Pulmonary artery endothelial cell (primary cell): ENCODE measurements around the gene KCNJ9. TPM values are rescaled to one million over a fixed set of nuclear protein-coding genes. Genes with fewer than 3 reads are reported as not detected.
"Not testable (repeated sequence)": the region's sequence is repeated elsewhere in the genome, so short reads cannot be mapped to it uniquely, and the experiment has no call there.

Experiments used
- DNase-seq: peaks from one replicate; pipeline ENCODE4 v3.0.0-alpha.2; 2011; ENCODE audit warnings: low read depth, low spot score
- total RNA-seq: library from RNA; depleted of rRNA; stranded (reverse); fragments of >200 nt; gene quantifications from 2 replicates; pipeline ENCODE4 v1.2.3, GENCODE V29; 2014

Gene KCNJ9
- total RNA-seq, 1 donor from 2014 or later: not detected

DNA sequence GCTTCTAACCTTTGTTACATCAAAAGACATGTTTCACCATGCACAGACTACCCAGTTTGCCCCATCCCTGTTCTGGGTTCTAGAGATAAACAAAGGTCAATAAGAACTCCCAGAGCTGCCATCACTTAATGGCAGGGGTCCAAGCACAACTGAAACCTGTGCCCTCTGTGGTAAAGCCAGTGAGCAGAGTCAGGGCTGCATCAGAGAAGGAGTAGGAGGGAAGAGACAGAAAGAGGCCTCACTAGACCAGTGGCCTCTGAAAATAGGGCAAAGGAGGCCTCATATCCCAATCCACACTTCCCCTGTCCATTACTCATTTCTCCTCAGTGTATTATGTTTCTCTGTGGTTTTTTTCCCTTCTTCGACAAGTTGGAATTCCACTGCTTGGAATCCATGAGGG lies 44.4 kb downstream of the KCNJ9 start:
- DNase-seq: no peak

DNA sequence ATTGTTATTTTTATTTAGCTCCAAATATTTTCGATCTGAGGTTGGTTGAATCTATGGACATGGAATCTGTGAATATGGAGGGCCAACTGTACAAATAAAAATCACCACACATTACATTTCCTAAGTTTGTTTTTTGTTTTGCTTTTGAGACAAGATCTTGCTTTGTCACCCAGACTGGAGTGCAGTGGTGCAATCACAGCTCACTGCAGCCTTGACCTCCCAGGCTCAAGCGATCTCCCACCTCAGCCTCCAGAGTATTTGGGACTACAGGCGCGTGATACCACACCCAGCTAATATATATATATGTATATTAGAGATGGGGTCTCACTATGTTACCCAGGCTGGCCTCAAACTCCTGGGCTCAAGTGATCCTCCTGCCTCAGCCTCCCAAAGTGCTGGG lies 45.0 kb downstream of the KCNJ9 start:
- not testable (repeated sequence) for DNase-seq

DNA sequence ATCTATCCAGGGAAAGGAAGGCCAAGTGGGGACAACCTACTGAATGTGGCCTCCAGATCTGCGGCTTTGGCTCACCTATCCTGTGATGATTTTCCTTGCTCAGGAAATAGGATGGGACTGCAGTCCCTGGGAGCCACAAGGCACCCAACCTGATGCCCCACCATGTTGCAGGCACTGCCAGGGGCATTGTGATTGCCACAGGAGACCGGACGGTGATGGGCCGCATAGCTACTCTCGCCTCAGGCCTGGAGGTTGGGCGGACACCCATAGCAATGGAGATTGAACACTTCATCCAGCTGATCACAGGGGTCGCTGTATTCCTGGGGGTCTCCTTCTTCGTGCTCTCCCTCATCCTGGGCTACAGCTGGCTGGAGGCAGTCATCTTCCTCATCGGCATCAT lies 46.0 kb downstream of the KCNJ9 start:
- DNase-seq: no peak

DNA sequence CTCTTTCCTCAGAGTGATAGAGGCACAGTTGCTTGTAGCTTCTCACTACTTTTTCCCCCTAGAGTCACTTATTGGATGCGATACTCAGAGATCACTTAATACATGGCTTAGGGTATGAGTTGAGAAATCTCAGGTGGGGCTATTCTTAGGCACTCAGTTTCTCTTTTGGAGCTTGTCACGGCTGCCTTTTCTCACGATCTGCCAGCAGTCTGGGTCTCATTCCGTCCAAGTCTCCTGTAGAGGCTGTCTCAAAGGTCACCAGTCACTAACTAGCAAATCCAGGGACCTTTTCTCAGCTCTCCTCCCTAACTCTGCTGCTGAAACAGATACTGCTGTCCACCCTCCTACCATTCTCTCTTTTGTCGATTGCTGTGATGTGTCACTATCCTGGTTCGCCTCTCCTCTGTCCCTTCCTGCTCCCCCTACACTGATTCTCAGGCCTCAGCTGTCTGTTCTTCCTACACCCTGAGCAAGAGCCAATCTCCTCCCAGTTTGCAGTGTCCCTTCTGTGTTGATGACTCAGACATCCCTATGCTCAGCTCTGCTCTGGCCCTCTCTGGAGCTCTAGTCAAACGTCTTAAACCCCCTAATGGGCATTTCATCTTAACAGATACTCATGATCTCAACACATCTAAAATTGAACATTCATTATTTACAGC lies 46.7 kb downstream of the KCNJ9 start:
- DNase-seq: no peak

DNA sequence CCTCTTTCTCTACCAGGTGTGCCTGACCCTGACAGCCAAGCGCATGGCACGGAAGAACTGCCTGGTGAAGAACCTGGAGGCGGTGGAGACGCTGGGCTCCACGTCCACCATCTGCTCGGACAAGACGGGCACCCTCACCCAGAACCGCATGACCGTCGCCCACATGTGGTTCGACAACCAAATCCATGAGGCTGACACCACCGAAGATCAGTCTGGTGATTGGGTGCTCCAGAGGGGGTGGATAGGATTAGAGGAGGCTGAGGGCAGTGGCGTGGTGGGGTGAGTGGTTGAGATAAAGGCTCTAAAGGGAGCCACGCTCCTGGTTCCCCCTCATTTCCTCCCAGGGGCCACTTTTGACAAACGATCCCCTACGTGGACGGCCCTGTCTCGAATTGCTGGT lies 47.3 kb downstream of the KCNJ9 start:
- no peak for DNase-seq

DNA sequence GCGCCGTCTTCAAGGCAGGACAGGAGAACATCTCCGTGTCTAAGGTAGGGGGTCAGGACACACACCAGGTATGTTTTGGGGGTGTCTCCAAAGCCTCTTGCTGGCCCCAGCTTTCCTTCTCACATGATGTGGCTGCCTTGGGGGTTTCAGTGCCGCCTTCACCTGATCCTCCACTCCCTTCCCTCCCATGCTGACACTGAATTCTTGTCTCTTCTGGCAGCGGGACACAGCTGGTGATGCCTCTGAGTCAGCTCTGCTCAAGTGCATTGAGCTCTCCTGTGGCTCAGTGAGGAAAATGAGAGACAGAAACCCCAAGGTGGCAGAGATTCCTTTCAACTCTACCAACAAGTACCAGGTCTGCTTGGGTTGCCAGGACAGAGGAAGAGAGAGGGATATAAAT lies 47.7 kb downstream of the KCNJ9 start:
- no peak for DNase-seq

DNA sequence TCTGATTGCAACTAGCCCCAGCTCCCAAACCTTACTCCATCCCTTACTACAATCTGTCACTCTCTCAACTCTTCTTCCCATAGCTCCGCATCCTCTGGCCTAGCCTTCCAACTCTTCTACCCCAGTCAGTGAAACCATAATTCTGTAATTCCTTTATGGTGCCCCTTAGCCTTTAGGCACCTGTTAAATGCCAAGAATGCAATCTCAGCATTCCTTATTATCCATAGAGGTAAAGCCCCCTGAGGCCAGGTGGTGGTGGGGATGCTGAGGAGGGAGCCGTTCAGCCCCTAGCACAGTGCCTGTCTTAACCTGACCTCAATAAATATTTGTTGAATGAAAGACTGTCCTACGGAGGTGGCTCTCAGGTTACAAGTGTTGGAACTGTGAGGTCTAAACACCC lies 48.2 kb downstream of the KCNJ9 start:
- DNase-seq: no peak

DNA sequence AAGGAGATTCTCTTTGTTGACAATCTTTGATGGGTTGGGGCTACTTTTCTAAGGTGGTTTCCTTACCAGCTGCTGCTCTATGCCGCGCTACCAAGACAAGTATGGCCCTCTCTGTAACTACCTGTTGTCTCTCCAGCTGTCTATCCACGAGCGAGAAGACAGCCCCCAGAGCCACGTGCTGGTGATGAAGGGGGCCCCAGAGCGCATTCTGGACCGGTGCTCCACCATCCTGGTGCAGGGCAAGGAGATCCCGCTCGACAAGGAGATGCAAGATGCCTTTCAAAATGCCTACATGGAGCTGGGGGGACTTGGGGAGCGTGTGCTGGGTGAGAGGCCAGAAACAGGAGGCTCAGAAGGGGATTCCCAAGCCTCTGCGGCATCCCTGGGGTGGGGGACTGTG lies 48.6 kb downstream of the KCNJ9 start:
- no peak for DNase-seq

DNA sequence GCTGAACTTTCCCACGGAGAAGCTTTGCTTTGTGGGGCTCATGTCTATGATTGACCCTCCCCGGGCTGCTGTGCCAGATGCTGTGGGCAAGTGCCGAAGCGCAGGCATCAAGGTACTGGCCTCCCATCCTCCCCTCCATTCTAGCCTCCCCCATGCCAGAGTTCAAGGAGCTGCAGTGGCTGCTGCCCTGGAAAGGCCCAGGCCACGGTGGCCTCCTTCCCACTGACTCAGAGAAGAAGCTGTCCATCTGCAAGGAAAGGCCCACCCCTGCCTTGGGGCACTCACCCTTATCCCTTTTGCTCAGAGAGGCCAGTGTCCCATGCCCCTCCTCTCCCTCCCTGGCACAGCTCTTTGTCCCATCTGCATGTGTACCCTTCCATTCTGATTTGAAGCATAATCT lies 49.1 kb downstream of the KCNJ9 start:
- no peak for DNase-seq

DNA sequence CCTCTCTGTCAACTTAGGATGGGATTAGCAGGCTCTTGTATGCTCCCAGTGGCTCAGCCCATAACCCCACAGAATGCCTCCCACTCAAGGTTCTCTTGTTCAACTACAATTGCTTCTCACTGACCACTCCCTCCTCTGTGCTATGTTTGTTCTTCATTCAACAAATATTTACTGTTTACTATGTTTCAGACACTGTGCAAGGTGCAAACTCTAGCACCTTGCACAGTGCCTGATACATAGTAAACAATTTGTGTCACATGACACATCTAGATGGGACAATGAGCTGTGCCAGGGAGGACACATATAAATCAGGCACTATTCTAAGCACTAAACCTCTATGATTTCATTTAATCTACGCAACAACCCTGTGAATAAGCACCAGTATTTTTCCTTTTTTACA lies 49.6 kb downstream of the KCNJ9 start:
- DNase-seq: no peak

DNA sequence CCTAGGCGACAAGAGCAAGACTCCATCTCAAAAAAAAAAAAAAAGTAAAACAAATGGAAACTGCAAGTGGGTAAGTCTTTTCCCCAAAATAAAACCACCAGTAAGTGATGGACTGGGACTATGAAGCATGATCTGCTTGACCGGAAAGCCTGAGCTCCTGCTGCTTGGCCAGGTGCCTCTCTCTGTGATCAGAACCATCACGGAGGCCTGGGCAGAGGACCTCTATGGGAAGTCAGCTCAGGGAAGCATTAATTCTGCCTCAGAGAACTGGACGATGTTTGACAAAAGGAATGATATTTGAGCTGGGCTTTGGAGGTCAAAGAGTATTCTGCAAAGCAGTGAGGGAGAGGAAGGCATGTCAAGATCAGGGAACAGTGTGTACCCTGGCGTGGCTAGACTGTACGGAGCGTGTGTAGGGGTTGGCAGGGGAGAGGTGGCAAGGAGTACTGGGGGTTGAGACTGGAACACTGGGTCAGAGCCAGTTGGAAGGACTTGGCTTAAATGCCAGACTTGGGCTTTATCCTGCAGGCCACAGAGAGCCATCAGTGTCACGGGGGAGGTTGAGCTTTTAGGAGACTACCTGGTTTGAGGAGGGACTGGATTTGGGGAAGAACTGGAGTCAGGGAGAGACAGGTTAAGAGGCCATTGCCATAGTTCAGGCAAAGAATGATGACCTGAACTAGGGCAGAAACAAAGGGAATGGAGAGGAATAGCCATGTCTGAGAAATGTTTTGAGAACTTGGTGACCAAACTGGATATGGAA lies 50.6 kb downstream of the KCNJ9 start:
- no peak for DNase-seq

DNA sequence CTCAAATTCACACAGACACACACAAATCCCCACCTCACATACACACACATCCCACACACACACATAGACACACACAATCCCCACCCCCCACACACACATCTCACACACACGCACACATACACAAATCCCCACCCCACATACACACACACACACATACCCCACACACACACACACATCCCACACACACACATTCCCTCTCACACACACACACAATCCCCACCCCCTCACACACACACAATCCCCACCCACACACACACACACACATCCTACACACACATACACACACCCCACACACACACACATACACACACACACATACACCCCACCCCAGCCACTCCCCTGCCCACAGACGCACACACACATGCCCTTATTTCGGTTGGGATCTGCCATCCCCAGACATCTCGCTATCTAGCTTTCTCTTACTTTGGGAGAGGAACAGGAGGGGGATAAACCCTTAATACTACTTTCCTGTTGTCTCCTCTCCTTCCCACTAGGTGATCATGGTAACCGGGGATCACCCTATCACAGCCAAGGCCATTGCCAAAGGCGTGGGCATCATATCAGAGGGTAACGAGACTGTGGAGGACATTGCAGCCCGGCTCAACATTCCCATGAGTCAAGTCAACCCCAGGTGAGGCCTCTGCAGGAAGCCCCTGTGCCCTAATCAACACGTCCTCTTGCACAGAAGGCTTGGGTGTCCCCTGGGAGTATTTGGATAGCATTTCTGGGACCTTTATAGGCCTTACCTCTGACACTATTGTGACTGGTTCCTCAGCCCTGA lies 52.8 kb downstream of the KCNJ9 start:
- DNase-seq: no peak

DNA sequence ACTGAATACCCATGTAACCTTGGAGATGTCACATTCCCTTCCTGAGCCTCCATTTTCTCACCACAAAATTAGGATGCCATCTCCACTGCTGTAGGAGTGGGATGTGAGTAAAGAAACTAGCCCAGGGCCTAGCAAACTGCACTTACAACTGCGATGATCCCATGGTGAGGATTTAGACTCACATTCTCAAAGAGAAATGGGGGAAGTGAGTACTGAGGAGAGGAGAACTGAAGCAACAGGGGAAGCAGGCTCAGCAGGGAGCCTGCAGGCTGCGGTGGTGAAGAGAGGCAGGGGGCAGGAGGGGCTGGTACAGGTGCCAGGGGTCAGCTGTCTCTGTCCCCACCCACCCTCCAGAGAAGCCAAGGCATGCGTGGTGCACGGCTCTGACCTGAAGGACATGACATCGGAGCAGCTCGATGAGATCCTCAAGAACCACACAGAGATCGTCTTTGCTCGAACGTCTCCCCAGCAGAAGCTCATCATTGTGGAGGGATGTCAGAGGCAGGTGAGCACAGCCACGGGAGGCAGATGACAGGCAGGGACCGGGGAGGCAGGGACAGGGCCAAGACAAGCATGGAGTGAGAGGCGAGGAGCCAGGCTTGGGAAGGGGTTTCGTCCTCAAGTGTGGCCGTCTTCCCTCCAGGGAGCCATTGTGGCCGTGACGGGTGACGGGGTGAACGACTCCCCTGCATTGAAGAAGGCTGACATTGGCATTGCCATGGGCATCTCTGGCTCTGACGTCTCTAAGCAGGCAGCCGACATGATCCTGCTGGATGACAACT lies 53.6 kb downstream of the KCNJ9 start:
- DNase-seq: no peak

DNA sequence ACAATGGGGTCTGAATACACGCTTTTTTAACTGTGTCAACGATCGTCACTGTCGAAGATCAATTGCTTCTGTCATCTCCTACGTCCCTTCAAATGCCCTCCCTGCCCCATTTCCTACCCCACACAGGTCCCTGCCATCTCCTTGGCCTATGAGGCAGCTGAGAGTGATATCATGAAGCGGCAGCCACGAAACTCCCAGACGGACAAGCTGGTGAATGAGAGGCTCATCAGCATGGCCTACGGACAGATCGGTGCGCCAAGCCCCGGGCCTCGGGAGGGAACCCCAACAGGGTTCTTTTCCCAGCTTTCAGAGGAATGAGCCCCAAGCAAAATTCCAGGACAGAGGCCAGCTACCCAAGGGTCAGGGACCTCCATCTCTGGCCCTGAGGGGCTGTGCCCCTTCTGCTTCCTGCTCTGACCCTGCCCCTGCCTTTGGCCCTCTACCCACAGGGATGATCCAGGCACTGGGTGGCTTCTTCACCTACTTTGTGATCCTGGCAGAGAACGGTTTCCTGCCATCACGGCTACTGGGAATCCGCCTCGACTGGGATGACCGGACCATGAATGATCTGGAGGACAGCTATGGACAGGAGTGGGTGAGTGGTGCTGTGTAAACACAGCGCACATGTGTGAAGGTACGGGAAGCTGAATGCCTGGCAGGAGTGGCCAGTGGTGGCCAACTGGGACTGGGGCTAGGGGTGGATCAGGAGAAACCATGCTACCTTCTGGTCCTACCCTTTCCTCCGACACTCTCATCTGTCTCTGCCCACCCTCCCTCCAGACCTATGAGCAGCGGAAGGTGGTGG lies 55.0 kb downstream of the KCNJ9 start:
- no peak for DNase-seq

DNA sequence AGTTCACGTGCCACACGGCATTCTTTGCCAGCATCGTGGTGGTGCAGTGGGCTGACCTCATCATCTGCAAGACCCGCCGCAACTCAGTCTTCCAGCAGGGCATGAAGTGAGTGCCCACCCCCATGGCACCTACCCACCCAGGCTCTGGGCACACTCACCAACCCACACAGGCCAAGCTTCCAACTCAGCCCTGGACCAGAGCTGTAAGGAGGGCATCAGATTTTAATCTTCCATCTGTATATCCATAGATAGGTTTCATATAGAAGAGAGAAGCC lies 55.5 kb downstream of the KCNJ9 start:
- DNase-seq: no peak

DNA sequence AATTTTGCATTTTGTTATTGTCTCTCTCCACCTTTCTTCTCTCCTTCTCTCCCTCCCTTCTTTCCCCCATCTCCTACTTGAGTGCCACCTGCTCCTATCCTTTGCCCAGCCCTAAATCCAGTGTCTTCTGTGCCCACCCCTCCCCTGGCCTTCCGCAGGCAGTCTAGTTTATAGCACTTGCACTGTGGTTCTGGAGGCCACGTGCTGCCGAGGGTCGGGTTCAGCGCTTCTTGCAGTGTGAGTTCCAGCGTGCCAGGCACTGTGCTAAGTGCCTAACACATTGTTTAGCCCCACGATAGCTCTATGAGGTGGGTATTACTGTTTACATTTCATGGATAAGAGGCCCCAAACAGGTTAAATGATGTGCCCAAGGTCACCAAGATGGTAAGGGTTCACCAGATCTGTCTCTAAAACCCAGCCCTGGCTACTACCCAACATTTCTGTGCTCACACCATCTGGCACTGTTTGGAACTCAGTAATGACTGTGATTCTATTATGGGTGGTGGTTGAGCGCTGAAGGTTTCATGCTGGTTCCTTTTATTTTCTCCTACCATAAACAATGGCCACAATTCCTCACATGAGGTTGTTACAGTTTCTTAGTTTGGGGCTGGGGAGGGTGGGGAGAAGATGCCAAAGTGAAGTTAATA lies 56.0 kb downstream of the KCNJ9 start:
- no peak for DNase-seq

DNA sequence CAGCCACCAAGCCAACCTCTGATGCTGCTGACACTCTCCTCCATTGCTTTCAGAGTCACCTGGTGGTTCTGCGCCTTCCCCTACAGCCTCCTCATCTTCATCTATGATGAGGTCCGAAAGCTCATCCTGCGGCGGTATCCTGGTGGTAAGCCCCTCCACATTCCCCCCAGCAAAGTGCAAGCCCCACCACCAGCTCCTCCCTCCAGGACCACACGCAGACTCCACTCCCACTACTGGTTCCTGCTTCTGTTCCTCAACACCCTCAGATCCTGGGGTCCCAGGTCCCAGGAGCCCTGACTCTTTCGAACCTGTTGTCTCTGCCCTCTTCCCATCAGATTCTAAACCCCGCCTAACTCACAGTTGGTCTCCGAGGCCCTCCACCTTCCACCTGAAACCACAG lies 58.5 kb downstream of the KCNJ9 start:
- DNase-seq: no peak
